ENCODE measurements around the gene RASAL1. TPM values are rescaled to one million over a fixed set of nuclear protein-coding genes. Genes with fewer than 3 reads are reported as not detected.

RASAL1 gene
- total and polyA plus RNA-seq, 2 experiments from 2014 or later, result 2.7 to 8.2 TPM

- no peak for TF ChIP-seq STAT1 (IDR thresholded peaks at IDR 0.05; ENCODE audit: unreplicated experiment)
- no peak for TF ChIP-seq EZH2 (IDR thresholded peaks at IDR 0.05; ENCODE audit: low read depth, unreplicated experiment)
- no peak for TF ChIP-seq JUNB (IDR thresholded peaks at IDR 0.05; ENCODE audit: unreplicated experiment)
- no peak for TF ChIP-seq ZNF114 (CRISPR knock-in tag; IDR thresholded peaks at IDR 0.05)
- no peak for TF ChIP-seq POLR2AphosphoS5 (IDR thresholded peaks at IDR 0.05; ENCODE audit: low read depth)
- TF ChIP-seq ZNF462 (CRISPR knock-in tag; IDR thresholded peaks at IDR 0.05), result no peak
- TF ChIP-seq REST (IDR thresholded peaks at IDR 0.05; ENCODE audit: unreplicated experiment), result no peak
- TF ChIP-seq EZH2phosphoT487 (IDR thresholded peaks at IDR 0.05; ENCODE audit: unreplicated experiment), result no peak
- TF ChIP-seq ETS1 (IDR thresholded peaks at IDR 0.05), result no peak
- TF ChIP-seq ZNF331 (CRISPR knock-in tag; IDR thresholded peaks at IDR 0.05; ENCODE audit: low read depth), result no peak
- TF ChIP-seq CREB1 (CRISPR knock-in tag; IDR thresholded peaks at IDR 0.05; ENCODE audit: low read depth), result no peak
- Mint-ChIP-seq H3K36me3 (ENCODE audit: low read depth) (no peaks in the 10 kb centered on the region), H3K4me3 (no peak overlapping the region), H3K9me3 (no peaks in the 10 kb centered on the region), H3K27me3 (ENCODE audit: insufficient read depth, low read depth, poor library complexity) (peaks cover 7% of the 10 kb centered on the region), H3K27ac (no peak overlapping the region), H3K4me1 (peaks cover 34% of the 10 kb centered on the region)
- H4K20me1 ChIP-seq (replicated peaks; ENCODE audit: insufficient read depth), result no peaks in the 10 kb centered on the region; the same call in 1 of the 2 replicates
- no peaks in the 10 kb centered on the region for H3K79me2 ChIP-seq (replicated peaks; ENCODE audit: insufficient read depth)
- H3K4me3 ChIP-seq, result no peak overlapping the region
- no peak overlapping the region for H3K4me2 ChIP-seq
- 0 out of 2 replicates have a peak, but pooled peaks cover 2% of the 10 kb centered on the region for H3K27me3 ChIP-seq (ENCODE audit: insufficient read depth)
- no peaks in the 10 kb centered on the region for H3F3A ChIP-seq (replicated peaks; ENCODE audit: low read depth)
- DNase-seq (ENCODE audit: low spot score) (no peak), ATAC-seq (no peak)
- H2AFZ ChIP-seq, result no peak overlapping the region
- H3K9me2 ChIP-seq (ENCODE audit: insufficient read depth), result no peaks in the 10 kb centered on the region
- peaks cover 13% of the 10 kb centered on the region; the same call in 1 of the 2 replicates for H3K4me1 ChIP-seq (ENCODE audit: insufficient read depth)
- H3K27ac ChIP-seq (ENCODE audit: low read depth), result no peak overlapping the region
- H3K36me3 ChIP-seq (ENCODE audit: insufficient read depth), result no peaks in the 10 kb centered on the region
Measured at GRCh38 chr12:113063396-113064350, 71.9 kb downstream of the RASAL1 start.

All from GM23338 (cell line).